Measurements from ENCODE around the gene MLXIPL. TPM values are rescaled to one million over a fixed set of nuclear protein-coding genes. Genes with fewer than 3 reads are reported as not detected.

The MLXIPL gene
- total RNA-seq, 1 experiment from 2014 or later, result 20.6 TPM

GRCh38 chr7:73570977-73571376 lies 53.3 kb downstream of the MLXIPL start:
- Histone ChIP-seq H3K4me3 (ENCODE audit: low read depth, low read length, poor library complexity, severe bottlenecking) (no peak overlapping the region), H3K27me3 (replicated peaks; ENCODE audit: insufficient read depth, low read depth, low read length, poor library complexity) (no peaks in the 10 kb centered on the region), H3K36me3 (ENCODE audit: insufficient read depth, low read length, poor library complexity, severe bottlenecking) (peaks cover 62% of the 10 kb centered on the region), H3K27ac (ENCODE audit: low read depth, low read length, poor library complexity, severe bottlenecking) (no peak overlapping the region), H3K9me3 (ENCODE audit: low read depth, low read length, poor library complexity, severe bottlenecking) (no peaks in the 10 kb centered on the region), H3K4me1 (ENCODE audit: insufficient read depth, low read length, poor library complexity, severe bottlenecking) (no peaks in the 10 kb centered on the region)
- intact Hi-C loops (cut with micrococcal nuclease; ENCODE audit: unreplicated experiment), result no loop called here
- POLR2A ChIA-PET (ENCODE audit: low non-redundant PET), result no interaction called here
- no peak for DNase-seq (ENCODE audit: low spot score)
- no TSS peak for BruUV-seq (replicated peaks)
- CTCF ChIA-PET, result no interaction called here
- TF ChIP-seq CTCF (conservative IDR thresholded peaks at IDR 0.05; ENCODE audit: low read depth, low read length), result no peak
- TF ChIP-seq EZH2 (IDR thresholded peaks at IDR 0.05; ENCODE audit: borderline replicate concordance, low read depth, low read length, poor library complexity, severe bottlenecking), result no peak

- no TSS peak for BruUV-seq (replicated peaks)
- intact Hi-C loops (cut with micrococcal nuclease; ENCODE audit: unreplicated experiment), result no loop called here
- no peak for TF ChIP-seq EZH2 (IDR thresholded peaks at IDR 0.05; ENCODE audit: borderline replicate concordance, low read depth, low read length, poor library complexity, severe bottlenecking)
- no peak for TF ChIP-seq CTCF (conservative IDR thresholded peaks at IDR 0.05; ENCODE audit: low read depth, low read length)
- Histone ChIP-seq H3K27me3 (replicated peaks; ENCODE audit: insufficient read depth, low read depth, low read length, poor library complexity) (no peaks in the 10 kb centered on the region), H3K4me3 (ENCODE audit: low read depth, low read length, poor library complexity, severe bottlenecking) (no peak overlapping the region), H3K27ac (ENCODE audit: low read depth, low read length, poor library complexity, severe bottlenecking) (no peak overlapping the region), H3K9me3 (ENCODE audit: low read depth, low read length, poor library complexity, severe bottlenecking) (no peaks in the 10 kb centered on the region), H3K4me1 (ENCODE audit: insufficient read depth, low read length, poor library complexity, severe bottlenecking) (no peaks in the 10 kb centered on the region), H3K36me3 (ENCODE audit: insufficient read depth, low read length, poor library complexity, severe bottlenecking) (peaks cover 62% of the 10 kb centered on the region)
- POLR2A ChIA-PET (ENCODE audit: low non-redundant PET), result no interaction called here
- CTCF ChIA-PET, result no interaction called here
- DNase-seq (ENCODE audit: low spot score), result no peak
These were observed 53.8 kb downstream of the MLXIPL start for GRCh38 chr7:73570521-73570920.

GRCh38 chr7:73569042-73569608 lies 55.2 kb downstream of the MLXIPL start:
- BruUV-seq (replicated peaks), result no TSS peak
- H3K9me3 ChIP-seq (ENCODE audit: low read depth, low read length, poor library complexity, severe bottlenecking), result no peaks in the 10 kb centered on the region
- H3K27ac ChIP-seq (ENCODE audit: low read depth, low read length, poor library complexity, severe bottlenecking), result no peak overlapping the region
- no peaks in the 10 kb centered on the region for H3K27me3 ChIP-seq (replicated peaks; ENCODE audit: insufficient read depth, low read depth, low read length, poor library complexity)
- intact Hi-C loops (cut with micrococcal nuclease; ENCODE audit: unreplicated experiment), result no loop called here
- ChIA-PET CTCF (interaction anchor here (1.4 kb wide), 1 partner anchor 38 kb away, joined by 4 read pairs; no protein-coding TSS in a partner anchor), POLR2A (ENCODE audit: low non-redundant PET) (no interaction called here)
- peaks cover 53% of the 10 kb centered on the region for H3K36me3 ChIP-seq (ENCODE audit: insufficient read depth, low read length, poor library complexity, severe bottlenecking)
- TF ChIP-seq EZH2 (IDR thresholded peaks at IDR 0.05; ENCODE audit: borderline replicate concordance, low read depth, low read length, poor library complexity, severe bottlenecking) (no peak), CTCF (conservative IDR thresholded peaks at IDR 0.05; ENCODE audit: low read depth, low read length) (no peak)
- H3K4me3 ChIP-seq (ENCODE audit: low read depth, low read length, poor library complexity, severe bottlenecking), result no peak overlapping the region
- no peaks in the 10 kb centered on the region for H3K4me1 ChIP-seq (ENCODE audit: insufficient read depth, low read length, poor library complexity, severe bottlenecking)
- DNase-seq (ENCODE audit: low spot score), result no peak
